Measurements from ENCODE around the gene PGAM1.
"Not testable (repeated sequence)": the region's sequence is repeated elsewhere in the genome, so short reads cannot be mapped to it uniquely, and the experiment has no call there.

The PGAM1 gene

DNA sequence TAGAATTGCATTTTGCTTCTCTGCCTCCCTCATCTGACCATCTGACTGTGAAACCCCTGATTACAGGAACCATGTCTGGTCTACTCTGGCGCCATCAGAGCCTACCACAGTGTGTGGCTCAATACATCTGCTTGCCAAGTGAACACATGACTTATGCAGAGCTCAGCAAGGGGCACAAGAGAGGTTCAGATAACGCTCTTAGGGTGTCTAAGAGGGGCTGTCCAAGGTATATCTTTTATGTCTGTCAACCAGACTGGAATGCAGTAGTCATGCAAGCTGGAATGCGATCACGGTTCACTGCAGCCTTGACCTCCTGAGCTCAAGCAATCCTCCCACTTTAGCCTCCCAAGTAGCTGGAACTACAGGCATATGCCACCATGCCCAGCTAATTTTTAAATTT lies 14.6 kb upstream of the PGAM1 start:
- intact Hi-C loops (cut with DNase I; ENCODE audit: low total_unique reads), result no loop called here
- Histone ChIP-seq H3K36me3 (no peaks in the 10 kb centered on the region), H3K27me3 (no peaks in the 10 kb centered on the region), H3K27ac (no peak overlapping the region), H3K9me3 (no peaks in the 10 kb centered on the region), H3K4me1 (peaks cover 0 to 8% (median 5%) of the 10 kb centered on the region in 4 donors), H3K4me3 (no peak overlapping the region)
- TF ChIP-seq, protein P1, sequence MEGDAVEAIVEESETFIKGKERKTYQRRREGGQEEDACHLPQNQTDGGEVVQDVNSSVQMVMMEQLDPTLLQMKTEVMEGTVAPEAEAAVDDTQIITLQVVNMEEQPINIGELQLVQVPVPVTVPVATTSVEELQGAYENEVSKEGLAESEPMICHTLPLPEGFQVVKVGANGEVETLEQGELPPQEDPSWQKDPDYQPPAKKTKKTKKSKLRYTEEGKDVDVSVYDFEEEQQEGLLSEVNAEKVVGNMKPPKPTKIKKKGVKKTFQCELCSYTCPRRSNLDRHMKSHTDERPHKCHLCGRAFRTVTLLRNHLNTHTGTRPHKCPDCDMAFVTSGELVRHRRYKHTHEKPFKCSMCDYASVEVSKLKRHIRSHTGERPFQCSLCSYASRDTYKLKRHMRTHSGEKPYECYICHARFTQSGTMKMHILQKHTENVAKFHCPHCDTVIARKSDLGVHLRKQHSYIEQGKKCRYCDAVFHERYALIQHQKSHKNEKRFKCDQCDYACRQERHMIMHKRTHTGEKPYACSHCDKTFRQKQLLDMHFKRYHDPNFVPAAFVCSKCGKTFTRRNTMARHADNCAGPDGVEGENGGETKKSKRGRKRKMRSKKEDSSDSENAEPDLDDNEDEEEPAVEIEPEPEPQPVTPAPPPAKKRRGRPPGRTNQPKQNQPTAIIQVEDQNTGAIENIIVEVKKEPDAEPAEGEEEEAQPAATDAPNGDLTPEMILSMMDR (IDR thresholded peaks at IDR 0.05), result no peak
- DNase-seq, result no peak

DNA sequence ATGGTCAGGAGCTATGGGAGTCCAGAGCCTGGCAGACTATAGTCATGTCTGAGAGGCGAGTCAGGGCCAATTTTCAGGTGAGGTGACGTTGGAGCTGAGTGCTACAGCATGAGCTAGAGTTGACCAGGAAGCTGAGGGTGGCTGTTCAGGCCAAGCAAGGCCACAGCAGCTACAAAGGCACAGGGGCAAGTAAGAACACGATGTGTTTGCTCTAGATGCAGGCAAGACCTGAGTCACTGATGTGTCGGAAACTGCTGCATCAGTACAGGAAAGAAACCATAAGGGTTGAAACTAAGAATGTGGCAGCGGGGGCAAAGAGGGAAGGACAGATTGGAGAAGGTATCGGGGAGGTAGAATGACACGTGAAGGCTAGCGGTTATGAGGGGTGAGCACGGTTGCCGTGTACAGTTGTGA lies 13.1 kb upstream of the PGAM1 start:
- no peak overlapping the region for H3K4me3 ChIP-seq
- TF ChIP-seq, protein P1 (IDR thresholded peaks at IDR 0.05), result no peak
- H3K27ac ChIP-seq, result no peak overlapping the region
- no peaks in the 10 kb centered on the region for H3K36me3 ChIP-seq
- intact Hi-C loops (cut with DNase I; ENCODE audit: low total_unique reads), result no loop called here
- no peak for DNase-seq
- no peaks in the 10 kb centered on the region for H3K9me3 ChIP-seq
- no peaks in the 10 kb centered on the region for H3K27me3 ChIP-seq
- no peaks in the 10 kb centered on the region for H3K4me1 ChIP-seq

DNA sequence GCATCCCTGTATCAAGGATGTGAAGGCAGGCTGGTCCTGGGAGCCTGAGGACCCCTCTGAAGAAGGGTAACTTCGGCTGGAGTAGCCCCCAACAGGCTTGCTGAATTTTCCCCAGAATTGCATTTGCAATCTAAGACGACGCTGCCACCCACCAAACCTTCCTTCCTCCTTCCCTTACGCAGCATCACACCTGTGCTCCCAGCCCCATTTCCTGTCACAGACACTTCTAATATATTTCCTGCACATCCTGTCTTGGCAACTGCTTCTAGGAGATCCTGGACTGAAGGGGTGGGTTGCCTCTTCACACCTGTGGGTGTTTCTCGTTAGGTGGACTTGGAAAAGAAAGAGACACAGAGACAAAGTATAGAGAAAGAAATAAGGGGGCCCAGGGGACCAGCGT lies 9.4 kb upstream of the PGAM1 start:
- H3K27me3 ChIP-seq, result no peaks in the 10 kb centered on the region
- H3K4me3 ChIP-seq, result no peak overlapping the region
- H3K9me3 ChIP-seq, result no peaks in the 10 kb centered on the region
- no peak for DNase-seq
- no peaks in the 10 kb centered on the region for H3K4me1 ChIP-seq
- no peaks in the 10 kb centered on the region for H3K36me3 ChIP-seq
- no peak overlapping the region for H3K27ac ChIP-seq
- TF ChIP-seq, protein P1 (IDR thresholded peaks at IDR 0.05), result no peak
- intact Hi-C loops (cut with DNase I; ENCODE audit: low total_unique reads), result no loop called here

DNA sequence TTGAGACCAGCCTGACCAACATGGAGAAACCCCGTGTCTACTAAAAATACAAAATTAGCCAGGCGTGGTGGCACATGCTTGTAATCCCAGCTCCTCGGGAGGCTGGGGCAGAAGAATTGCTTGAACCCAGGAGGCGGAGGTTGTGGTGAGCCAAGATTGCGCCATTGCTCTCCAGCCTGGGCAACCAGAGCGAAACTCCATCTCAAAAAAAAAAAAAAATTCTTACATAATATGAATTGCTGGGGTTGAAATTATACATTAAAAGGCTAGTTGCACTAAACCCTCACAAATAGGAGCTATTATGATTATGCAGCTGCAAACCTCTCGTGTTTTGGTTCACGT lies 2.3 kb upstream of the PGAM1 start:
- H3K27ac ChIP-seq, H3K4me3 ChIP-seq: not testable (repeated sequence)
- H3K4me1 ChIP-seq, result peaks cover 0 to 30% (median 25%) of the 10 kb centered on the region in 4 donors

DNA sequence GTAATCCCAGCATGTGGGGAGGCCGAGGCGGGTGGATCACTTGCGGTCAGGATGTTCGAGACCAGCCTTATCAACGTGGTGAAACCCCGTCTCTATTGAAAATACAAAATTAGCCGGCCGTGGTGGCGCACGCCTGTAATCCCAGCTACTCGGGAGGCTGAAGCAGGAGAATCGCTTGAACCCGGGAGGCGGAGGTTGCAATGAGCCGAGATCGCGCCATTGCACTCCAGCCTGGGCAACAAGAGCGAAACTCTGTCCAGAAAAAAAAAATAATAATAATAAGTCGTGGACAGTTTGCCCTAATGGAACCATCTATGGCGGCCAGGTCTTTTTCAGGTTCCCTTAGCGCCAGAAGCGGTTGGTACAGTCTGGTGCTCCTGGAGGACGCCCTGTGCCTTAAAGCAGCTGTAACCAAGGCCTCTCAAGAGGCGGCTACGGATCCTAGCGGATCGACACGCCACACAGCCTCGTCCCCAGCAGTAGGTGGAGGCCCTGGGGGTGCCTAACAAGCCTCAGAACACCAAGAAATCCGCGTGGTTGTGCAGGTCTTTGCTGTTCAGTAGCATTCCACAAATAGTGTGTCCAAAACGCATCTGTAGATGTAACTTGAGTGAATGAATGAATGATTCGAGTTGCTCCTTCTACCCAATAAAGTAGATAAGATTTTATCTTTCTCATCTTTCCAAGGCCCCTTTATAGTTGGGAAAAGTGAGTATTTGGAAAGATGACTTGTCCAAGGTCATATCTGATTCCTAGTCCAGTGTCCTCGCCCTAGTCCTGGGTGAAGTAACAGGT lies 982 bp downstream of the PGAM1 start:
- intact Hi-C loops (cut with DNase I; ENCODE audit: low total_unique reads), result no loop called here
- TF ChIP-seq, protein P1 (IDR thresholded peaks at IDR 0.05), result no peak
- H3K4me3 ChIP-seq, result peak overlapping the region; percentile 72 to 99
- peaks cover 0 to 31% (median 26%) of the 10 kb centered on the region in 4 donors for H3K4me1 ChIP-seq
- no peaks in the 10 kb centered on the region for H3K27me3 ChIP-seq
- H3K9me3 ChIP-seq, result no peaks in the 10 kb centered on the region
- no peak for DNase-seq
- peaks cover 15 to 32% (median 22%) of the 10 kb centered on the region in 3 donors for H3K36me3 ChIP-seq
- peak overlapping the region; percentile 79 to 82 for H3K27ac ChIP-seq

More for the DNA sequence above, 2.3 kb upstream of the PGAM1 start:
- DNase-seq; intact Hi-C loops (cut with DNase I; ENCODE audit: low total_unique reads); H3K36me3 ChIP-seq; H3K27me3 ChIP-seq; H3K9me3 ChIP-seq: not testable (repeated sequence)

DNA sequence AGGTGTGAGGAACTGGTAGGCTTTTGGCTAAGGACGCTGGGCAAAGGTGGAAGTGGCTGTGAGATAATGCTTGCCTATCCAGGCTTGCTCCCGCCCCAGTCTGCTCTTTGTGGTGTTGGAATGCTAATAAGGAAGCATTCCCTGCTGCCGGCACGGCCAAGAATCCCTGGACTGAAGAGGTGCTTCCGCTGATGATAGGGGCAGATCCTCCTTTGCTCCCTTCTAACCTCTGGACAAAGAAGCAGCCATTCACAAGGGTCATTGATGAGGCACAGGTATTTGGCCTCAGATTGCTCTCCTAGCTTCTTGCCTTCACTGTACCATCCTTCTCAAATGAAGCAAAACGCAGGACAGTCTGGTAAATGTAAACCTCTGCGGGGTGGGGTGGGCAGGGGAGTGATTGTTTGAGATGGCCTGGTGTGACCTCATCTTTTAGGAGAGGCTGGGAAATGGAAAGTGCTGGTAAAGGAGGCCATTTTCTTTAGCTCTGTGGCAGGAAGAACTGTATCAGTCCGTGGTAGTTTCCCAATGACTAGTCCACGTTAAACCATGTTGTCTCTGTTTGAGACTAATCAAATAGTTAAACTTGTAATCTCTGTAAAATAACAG lies 1.7 kb downstream of the PGAM1 start:
- H3K27ac ChIP-seq, result peak overlapping the region in 1 of 2 donors; percentile 82
- intact Hi-C loops (cut with DNase I; ENCODE audit: low total_unique reads), result no loop called here
- peaks cover 0 to 31% (median 26%) of the 10 kb centered on the region in 4 donors for H3K4me1 ChIP-seq

More for the DNA sequence above, 1.7 kb downstream of the PGAM1 start:
- Histone ChIP-seq H3K4me3 (peak overlapping the region; percentile 72 to 99), H3K27me3 (no peaks in the 10 kb centered on the region), H3K9me3 (no peaks in the 10 kb centered on the region), H3K36me3 (peaks cover 18 to 35% (median 26%) of the 10 kb centered on the region in 3 donors)
- DNase-seq, result no peak
- TF ChIP-seq, protein P1 (IDR thresholded peaks at IDR 0.05), result no peak

Measured in tibial artery (tissue), 4 donors.